GM19023 (cell line): ENCODE measurements around the gene AKT2.
A peak's percentile ranks its signal among the peaks of the same experiment; 100 is the strongest.

Experiments
- ATAC-seq: cut with Tn5 transposase; IDR thresholded peaks from one replicate; pipeline ENCODE4 v1.9.1; 2021; ENCODE audit warnings: mild to moderate bottlenecking, moderate library complexity; ENCODE audit not compliant: unreplicated experiment

AKT2 gene

DNA sequence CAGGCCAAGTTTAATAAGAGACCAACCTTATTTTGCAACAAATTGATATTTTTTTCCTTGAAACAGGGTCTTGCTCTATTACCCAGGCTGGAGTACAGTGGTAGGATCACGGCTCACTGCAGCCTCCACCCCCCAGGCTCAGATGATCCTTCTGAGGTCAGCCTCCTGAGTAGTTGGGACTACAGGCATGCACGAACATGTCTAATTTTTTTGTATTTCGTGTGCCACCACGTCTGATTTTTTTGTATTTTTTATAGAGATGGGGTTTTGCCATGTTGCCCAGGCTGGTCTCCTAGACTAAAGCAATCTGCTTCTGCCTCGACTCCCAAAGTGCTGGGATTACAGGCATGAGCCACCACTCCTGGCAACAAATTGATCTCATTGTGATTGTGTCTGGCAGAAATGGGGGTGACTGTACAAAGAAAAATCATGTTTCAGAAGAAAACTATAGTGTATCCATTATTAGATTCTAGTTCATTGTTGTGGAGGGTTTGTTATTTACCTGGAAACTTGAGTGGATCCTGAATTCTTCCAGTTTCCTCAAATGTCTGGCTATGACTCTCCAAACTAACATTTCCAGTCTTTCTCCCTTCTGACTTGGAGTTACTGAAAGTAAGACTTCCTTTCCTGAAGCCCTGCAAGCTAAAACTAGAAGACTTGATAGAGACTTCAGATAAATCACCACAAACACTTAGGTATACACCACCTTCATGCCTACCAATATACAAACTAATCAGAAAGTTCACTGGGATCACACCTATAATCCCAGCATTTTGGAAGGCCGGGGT lies 17.3 kb upstream of the AKT2 start:
- ATAC-seq: no peak

DNA sequence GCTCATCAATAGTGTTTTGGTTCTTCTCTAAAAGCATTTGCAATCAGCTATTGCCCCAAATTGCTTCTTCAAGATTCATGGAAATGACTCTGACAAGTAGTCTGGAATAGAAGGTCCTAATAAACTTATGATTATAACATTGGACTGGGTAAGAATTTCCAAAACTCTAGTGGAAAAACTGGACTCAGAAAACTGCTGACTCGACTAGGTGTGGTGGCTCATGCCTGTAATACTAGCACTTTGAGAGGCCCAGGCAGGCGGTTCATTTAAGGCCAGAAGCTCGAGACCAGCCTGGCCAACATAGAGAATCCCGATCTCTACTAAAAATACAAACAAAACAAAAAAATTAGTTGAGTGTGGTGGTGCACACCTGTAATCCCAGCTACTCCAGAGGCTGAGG lies 15.5 kb upstream of the AKT2 start:
- ATAC-seq: no peak

DNA sequence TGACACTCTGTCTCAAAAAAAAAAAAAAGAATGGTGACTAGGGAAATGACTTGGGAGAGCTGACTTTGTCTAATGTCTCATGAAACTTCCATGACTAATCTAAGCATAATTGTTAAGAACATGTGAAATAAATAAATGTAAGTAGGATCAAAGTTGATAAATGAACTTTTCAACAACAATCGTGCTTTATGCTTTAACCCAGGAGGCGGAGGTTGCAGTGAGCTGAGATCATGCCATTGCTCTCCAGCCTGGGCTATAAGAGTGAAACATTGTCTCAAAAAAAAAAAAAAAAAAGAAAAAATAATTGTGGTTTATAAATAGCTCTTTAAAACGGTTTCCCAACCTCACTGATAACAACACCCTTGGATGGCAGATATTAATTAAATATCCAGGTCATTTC lies 12.9 kb upstream of the AKT2 start:
- ATAC-seq: no peak

DNA sequence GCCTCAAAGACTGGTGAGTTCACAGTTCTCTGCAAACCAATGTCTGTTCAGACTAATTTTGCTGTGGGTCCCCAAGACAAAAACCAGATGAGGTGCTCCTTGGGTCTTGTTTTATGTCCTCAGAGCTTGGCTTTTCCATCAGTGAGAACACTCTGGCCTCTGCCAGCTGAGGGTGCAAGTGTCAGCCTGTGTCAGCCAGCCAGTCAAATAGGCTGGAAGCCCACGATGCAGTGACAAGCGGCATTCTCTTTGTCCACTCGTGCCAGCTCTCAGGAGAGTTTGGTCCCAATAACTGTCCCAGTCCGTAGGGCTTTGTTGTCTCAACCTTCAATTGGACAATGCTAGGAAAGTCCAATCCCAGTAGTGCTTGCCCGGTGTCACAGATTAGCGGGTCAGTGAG lies 9.4 kb upstream of the AKT2 start:
- no peak for ATAC-seq

GRCh38 chr19:40286971-40287421 lies 1.9 kb upstream of the AKT2 start:
- no peak for ATAC-seq

GRCh38 chr19:40286235-40286970 lies 1.3 kb upstream of the AKT2 start:
- no peak for ATAC-seq

- peak; percentile 88 for ATAC-seq
Measured at GRCh38 chr19:40285353-40286234, 449 bp upstream of the AKT2 start.

DNA sequence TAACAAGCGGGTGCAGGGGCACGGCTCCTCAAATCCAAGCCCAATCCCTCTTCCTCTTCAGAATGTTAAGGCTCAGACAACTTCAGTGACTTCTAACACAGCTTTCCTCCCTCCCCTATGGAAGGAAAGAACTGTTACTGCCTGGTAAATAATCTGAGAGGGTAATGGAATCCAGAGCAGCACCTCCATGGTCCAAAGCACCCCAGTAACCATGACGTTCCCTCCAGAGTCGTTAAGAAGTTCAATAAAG lies 969 bp downstream of the AKT2 start:
- ATAC-seq: no peak

GRCh38 chr19:40283414-40284250 lies 1.5 kb downstream of the AKT2 start:
- no peak for ATAC-seq

DNA sequence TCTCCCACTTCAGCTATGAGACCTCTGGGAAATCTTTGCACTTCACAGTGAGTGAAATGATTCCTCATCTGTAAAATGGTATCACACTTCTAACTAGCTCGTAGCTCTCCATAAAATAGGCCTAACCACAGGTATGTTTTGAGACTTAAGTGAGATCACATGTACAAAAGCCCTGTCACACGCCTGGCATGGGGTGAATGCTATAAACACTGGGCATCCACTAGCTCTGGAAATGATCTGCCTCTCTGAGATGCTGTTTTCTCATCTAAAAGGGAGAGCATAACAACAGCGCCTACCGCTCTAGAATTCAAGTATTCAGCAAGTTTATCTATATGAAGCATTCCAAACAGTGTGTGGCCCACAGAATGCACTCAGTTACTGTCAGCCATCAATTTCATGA lies 2.2 kb downstream of the AKT2 start:
- ATAC-seq: no peak

GRCh38 chr19:40282209-40282580 lies 3.0 kb downstream of the AKT2 start:
- no peak for ATAC-seq

- ATAC-seq: no peak
Measured at GRCh38 chr19:40281381-40282208, 3.5 kb downstream of the AKT2 start.

- no peak for ATAC-seq
Measured at GRCh38 chr19:40280608-40281221, 4.4 kb downstream of the AKT2 start.

GRCh38 chr19:40279761-40280607 lies 5.2 kb downstream of the AKT2 start:
- no peak for ATAC-seq

DNA sequence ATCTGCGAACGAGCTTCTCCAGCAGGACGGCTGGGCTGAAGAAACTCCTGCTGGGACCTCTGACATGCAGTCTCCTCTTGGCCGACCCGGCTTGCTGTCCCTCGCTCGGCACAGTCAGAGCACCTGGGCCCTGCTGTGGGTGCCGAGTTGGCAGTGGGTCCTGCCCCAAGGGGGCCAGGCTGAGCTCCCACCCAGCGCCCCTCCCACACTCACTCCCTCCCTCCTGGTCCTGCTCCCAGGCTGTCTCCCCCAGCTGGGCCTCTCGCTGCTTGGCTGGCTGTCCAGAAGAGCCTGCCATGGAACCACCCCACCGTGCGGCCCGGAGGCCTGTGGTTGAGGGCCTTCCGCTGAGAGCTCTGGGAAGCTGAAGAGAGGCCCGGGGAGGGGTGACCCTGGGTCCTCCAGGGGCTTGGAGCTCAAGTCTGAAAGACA lies 6.0 kb downstream of the AKT2 start:
- ATAC-seq: no peak

DNA sequence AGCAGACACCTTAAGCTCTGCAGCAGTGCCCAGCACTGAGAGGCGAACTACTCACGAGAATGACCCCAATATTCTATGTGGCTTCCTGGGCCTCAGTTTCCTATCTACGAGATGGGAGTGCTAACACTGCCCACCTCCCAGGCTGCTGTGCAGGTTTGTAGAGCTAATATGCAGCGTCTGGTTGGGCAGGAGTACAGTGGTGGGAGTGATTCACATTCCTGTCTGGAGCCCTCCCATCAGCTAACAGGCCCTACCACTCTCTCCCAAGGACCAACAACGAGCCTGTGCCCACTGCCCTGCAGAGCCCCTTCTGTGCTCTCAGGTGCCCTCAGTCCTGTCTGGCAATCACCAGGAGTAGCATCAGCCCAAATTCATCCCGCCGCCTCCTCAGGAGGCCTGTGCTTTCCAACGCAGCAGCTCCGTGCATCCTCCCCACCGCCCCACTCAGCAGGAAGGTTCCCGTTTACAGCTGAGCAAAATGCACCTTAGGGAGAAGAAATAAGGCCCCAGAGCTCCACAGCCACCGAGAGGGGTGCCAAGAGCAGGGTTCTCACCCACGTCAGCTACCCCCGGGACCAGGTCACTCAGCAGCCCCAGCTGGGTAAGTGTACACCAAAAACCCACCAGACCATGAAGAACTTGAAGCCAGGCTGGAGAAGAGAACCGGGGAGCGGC lies 6.6 kb downstream of the AKT2 start:
- ATAC-seq: no peak

DNA sequence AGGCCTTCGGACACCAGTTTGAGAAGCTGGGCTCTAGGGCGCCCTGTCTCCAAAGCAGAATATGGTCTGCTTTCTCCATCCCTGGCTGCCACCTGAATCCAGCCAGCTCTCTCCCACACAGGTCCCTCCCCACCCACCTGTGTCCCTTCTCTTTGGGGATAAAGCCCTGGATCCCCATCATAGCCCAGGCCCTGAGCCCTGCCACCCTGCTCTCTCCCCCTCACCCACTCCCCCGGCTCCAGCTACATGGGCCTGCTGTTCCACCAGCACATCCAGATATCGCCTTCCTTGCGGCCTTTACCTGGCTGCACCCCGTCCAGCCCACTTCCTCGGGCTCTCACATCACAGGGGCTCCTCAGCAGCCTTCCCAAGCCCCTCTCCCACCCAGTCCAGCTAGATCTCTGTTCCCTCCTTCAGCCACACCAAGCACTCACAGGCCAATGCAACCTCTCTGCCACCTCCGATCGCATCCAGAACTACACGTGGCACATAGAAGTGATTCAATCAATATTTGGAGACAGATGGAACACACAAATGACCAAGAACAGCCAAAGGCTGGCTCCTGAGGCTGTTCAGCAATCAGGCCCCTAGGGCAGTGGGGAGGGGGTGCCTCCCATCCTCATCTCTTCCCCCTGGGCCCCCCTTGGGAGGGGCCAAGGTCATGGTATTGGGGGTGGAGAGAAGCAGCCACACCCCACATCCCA lies 7.6 kb downstream of the AKT2 start:
- ATAC-seq: no peak
